SJSA1 (cell line): ENCODE data around the gene PRKCB. TPM values are rescaled to one million over a fixed set of nuclear protein-coding genes. Genes with fewer than 3 reads are reported as not detected.

Experiments
- DNase-seq, 2 experiments: peaks; one replicate each; pipeline ENCODE4 v3.0.0-alpha.2; 2015 to 2020; ENCODE audit warnings: low spot score in 2 of 2, low read depth in 1 of 2
- H3K27ac ChIP-seq: fragments of 250-450 bp; sonication (Bioruptor Pico); 2 replicates; pipeline ENCODE4 v1.5.1; 2020; ENCODE audit warnings: mild to moderate bottlenecking, moderate library complexity
- H3K27me3 ChIP-seq: fragments of 250-450 bp; sonication (Bioruptor Pico); replicated peaks from 2 replicates; pipeline ENCODE4 v1.5.1; 2020; ENCODE audit warnings: mild to moderate bottlenecking, moderate library complexity
- H3K36me3 ChIP-seq: fragments of 250-450 bp; sonication (Bioruptor Pico); 2 replicates; pipeline ENCODE4 v1.5.1; 2020; ENCODE audit warnings: mild to moderate bottlenecking
- H3K4me1 ChIP-seq: fragments of 250-450 bp; sonication (Bioruptor Pico); replicated peaks from 2 replicates; pipeline ENCODE4 v1.6.1; 2021; ENCODE audit warnings: mild to moderate bottlenecking
- H3K4me3 ChIP-seq: fragments of 250-450 bp; sonication (Bioruptor Pico); 2 replicates; pipeline ENCODE4 v1.5.1; 2020; ENCODE audit warnings: mild to moderate bottlenecking
- H3K9me3 ChIP-seq: fragments of 250-450 bp; sonication (Bioruptor Pico); replicated peaks from 2 replicates; pipeline ENCODE4 v1.5.1; 2020; ENCODE audit warnings: mild to moderate bottlenecking
- total RNA-seq: library from RNA; depleted of rRNA; stranded (reverse); fragments of >200 nt; shearing (Covaris generic); gene quantifications from 2 replicates; pipeline ENCODE4 v1.2.3, GENCODE V29; 2014

PRKCB gene
- total RNA-seq, 1 experiment from 2014 or later: 4.2 TPM

DNA sequence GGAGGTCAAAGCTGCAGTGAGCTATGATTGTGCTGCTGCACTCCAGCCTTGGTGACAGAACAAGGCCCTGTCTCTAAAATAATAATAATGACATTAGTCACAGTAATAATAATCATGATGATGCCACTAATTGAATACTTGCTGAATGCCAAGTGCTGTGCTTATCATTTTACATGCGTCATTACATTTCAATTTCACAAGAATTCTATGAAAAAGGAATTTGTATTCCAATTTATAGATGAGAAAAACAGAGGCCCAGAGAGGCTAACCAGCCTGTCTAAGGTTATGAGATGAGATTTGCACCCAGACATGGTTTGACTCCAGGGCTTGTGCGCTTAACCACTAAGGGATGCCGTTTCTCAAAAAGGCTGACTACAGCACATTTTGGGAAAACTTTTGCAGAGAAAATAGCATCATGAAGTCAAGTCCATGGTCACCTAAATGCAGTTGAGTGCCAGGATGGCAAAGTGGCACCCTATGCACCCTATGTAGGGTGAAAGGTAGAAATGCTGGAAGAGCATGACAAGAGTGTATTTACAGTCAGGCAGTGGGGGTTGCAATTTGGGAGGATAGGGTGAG lies 276.0 kb downstream of the PRKCB start:
- no peaks in the 10 kb centered on the region for H3K27me3 ChIP-seq
- H3K36me3 ChIP-seq: no peaks in the 10 kb centered on the region
- no peak overlapping the region for H3K27ac ChIP-seq
- H3K4me3 ChIP-seq: no peak overlapping the region
- DNase-seq: no peak
- H3K9me3 ChIP-seq: no peaks in the 10 kb centered on the region
- H3K4me1 ChIP-seq: no peaks in the 10 kb centered on the region

DNA sequence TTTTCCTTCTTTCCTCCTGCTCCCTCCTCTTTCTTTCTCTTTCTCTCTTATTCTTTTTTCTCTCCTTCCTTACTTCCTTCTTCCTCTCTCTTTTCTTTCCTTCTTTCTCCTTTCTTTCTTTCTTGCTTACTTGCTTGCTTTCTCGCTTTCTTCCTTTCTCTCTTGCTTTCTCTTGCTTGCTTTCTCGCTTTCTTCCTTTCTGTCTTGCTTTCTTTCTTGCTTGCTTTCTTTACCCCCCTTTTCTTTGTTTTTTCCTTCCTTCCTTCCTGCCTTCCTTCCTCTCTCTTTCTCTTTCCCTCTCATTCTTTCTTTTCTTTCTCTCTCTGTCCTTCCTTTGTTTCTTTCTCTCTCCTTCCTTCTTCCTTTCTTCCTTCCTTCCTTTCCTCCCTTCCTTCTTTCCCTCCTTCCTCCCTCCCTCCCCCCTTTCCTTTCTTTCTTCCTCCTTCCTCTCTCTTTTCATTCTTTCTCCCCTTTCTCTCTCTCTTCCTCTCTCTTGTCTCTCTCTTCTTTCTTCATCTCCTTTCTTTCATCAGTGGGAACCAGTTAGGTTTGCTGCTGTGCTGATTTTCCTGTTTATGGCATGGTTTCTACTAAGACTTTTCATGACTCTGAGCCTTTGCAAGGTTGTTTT lies 277.4 kb downstream of the PRKCB start:
- no peak for DNase-seq
- Histone ChIP-seq H3K9me3 (no peaks in the 10 kb centered on the region), H3K4me3 (no peak overlapping the region), H3K4me1 (no peaks in the 10 kb centered on the region), H3K36me3 (no peaks in the 10 kb centered on the region), H3K27me3 (no peaks in the 10 kb centered on the region), H3K27ac (no peak overlapping the region)

DNA sequence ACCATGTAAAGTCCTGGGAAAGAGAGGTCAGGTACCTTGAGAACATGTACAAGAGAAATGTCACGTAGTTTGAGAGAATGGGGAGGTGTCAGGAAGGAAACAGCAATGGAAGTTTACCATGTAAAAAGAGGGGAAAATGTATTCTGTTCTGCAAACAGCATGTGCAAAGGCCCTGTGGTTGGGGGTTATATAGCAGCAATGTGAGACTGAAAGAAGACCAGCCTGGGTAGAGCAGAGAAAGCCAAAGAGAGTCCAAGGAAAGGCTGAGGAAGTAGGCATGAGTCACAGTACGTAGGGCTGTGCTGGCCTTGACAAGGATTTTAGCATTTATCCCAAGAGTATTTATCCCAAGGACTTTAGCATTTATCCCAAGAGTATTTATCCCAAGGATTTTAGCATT lies 279.1 kb downstream of the PRKCB start:
- Histone ChIP-seq H3K27ac (no peak overlapping the region), H3K36me3 (no peaks in the 10 kb centered on the region), H3K4me3 (no peak overlapping the region), H3K9me3 (no peaks in the 10 kb centered on the region), H3K27me3 (no peaks in the 10 kb centered on the region), H3K4me1 (no peaks in the 10 kb centered on the region)
- DNase-seq: no peak

DNA sequence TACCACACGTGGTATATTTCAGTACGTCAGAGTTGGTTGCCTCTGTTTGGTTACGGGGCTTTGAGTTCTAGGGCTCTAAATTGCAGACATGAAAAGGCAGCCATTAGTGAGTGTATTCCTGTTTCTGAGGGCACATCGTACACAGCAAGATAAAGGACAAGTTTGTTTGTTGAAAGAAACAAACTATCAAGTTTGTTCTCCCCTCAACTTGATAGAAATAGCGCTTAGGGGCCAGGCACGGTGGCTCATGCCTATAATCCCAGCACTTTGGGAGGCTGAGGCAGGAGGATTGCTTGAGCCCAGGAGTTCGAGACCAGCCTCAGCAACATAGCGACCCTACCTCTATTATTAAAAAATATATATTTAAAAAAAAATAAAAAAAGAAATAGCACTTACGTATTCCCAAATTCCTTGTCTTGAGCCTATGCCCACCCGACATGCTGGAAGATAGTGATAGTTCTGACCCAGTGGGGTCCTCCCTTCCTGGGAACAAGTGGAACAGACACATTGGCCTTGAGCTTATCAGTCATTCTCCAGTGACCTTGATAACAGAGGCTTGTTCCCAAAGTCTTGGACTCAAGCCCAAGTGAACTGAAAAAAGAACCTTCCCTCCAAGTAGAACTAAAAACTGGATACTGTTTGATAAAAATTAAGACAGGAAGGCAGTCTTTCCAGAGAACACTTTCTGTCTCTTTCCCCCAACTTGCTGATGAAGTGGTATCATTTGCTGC lies 280.4 kb downstream of the PRKCB start:
- Histone ChIP-seq H3K9me3 (no peaks in the 10 kb centered on the region), H3K27ac (no peak overlapping the region), H3K27me3 (no peaks in the 10 kb centered on the region), H3K4me3 (no peak overlapping the region), H3K4me1 (no peaks in the 10 kb centered on the region), H3K36me3 (no peaks in the 10 kb centered on the region)
- DNase-seq: no peak

DNA sequence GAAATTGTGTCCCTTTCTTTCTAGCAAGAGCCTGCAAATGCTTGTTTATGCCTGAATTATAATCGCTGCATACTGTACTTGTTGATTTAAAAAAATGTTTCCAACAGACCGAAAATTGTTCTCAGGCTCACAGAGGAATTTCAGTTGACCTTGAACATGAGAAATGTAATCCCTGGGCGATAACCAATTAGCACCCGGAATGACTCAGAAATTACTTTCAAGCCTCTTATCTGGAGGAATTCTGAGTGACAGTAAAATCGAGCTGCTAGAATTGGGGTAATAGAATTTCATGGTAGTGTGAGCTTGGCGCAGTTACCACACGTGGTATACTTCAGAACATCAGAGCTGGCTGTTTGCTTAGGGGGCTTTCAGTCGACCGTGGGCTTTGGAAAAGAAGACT lies 281.2 kb downstream of the PRKCB start:
- H3K4me1 ChIP-seq: no peaks in the 10 kb centered on the region
- no peaks in the 10 kb centered on the region for H3K36me3 ChIP-seq
- H3K27ac ChIP-seq: no peak overlapping the region
- no peaks in the 10 kb centered on the region for H3K27me3 ChIP-seq
- H3K4me3 ChIP-seq: no peak overlapping the region
- no peak for DNase-seq
- H3K9me3 ChIP-seq: no peaks in the 10 kb centered on the region

DNA sequence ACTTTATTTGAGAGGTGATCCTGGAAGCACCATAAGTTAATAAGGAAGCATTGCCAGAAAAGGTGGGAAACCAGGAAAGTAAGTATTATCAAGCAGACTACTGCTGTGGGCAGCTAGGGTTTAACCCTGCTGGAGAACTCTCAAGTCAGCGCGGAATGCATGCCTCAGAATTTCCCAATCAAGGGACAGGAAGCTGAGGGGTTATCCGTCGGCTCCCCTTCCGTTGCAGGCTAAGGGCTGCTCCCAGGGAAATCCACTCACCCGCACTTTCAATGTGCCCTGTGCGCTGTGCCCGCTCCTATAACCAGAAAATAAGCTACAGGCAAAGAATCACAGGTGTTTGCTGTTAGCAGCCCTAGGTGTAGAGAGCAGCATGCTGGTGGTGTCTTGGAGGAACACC lies 281.9 kb downstream of the PRKCB start:
- Histone ChIP-seq H3K27ac (no peak overlapping the region), H3K9me3 (no peaks in the 10 kb centered on the region), H3K27me3 (no peaks in the 10 kb centered on the region), H3K4me3 (no peak overlapping the region), H3K4me1 (no peaks in the 10 kb centered on the region), H3K36me3 (no peaks in the 10 kb centered on the region)
- no peak for DNase-seq

DNA sequence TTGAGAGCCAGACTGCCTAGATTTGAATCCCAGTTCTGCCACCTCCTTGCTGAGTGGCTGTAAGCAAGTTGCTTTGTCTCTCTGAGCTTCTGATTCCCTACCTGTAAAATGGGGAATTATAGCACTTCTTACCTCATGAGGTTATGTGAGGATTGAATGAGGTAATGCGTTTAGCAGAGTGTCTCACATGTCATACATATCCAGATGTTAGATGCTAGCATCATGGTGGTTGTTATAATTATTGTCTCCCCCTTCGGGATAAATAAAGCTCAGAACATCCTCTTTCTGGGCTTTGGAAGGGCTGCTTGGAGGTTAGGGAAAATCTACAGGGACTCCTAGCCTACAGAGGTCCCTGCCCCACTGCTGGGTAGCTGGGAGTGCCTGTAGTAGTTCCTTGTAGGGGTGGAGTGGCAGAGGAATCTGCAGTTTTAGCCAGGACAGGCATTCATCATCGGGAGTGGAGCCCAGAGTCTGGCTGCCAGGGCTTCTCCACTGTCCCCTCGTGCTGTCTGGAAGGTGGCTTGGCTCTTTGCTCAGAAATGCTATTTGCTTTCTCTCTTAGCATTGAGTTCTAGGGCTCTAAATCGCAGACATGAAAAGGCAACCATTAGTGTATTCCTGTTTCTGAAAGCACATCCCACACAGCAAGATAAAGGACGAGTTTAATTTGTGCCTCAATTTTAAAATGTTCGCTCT lies 282.5 kb downstream of the PRKCB start:
- no peak for DNase-seq
- Histone ChIP-seq H3K4me1 (no peaks in the 10 kb centered on the region), H3K36me3 (no peaks in the 10 kb centered on the region), H3K27me3 (no peaks in the 10 kb centered on the region), H3K9me3 (no peaks in the 10 kb centered on the region), H3K4me3 (no peak overlapping the region), H3K27ac (no peak overlapping the region)

DNA sequence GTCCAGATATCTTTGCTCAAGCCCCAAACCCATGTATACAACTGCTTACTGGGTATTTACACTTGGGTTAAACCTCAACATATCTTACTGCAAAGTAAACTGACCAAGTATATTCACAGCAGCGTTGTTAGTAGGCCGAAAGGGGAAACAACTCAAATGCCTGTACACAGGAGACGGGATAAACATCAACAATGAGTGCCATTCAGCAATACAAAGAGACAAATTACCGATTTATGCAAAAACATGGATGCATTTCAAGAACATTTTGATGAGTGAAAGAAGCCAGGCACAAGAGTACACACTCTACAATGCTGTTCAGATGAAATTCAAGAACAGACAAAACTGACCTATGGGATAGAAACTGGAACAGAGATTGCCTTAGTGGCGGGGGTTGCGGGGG lies 284.0 kb downstream of the PRKCB start:
- no peak for DNase-seq
- H3K27me3 ChIP-seq: no peaks in the 10 kb centered on the region
- no peak overlapping the region for H3K4me3 ChIP-seq
- H3K27ac ChIP-seq: no peak overlapping the region
- H3K9me3 ChIP-seq: no peaks in the 10 kb centered on the region
- H3K36me3 ChIP-seq: no peaks in the 10 kb centered on the region
- H3K4me1 ChIP-seq: no peaks in the 10 kb centered on the region

DNA sequence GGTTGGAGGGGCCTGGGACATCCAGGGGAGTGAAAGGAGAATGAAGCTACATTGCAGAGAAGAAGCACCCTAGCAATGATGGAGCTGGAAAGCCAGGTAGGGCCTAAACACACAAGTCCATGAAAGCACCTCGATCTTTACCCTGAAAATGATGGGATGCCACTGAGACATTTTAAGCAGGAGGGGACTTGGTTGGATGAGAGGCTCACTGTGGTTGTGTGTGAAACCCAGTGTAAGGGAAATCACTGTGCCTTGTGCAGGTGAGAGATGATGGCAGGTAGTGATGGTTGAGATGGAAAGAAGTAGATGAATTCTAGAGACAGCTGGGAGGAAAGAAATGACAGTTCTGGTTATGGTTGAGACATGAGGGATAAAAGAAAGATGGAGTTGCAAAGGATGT lies 287.5 kb downstream of the PRKCB start:
- no peak for DNase-seq
- H3K4me3 ChIP-seq: no peak overlapping the region
- H3K36me3 ChIP-seq: no peaks in the 10 kb centered on the region
- no peaks in the 10 kb centered on the region for H3K27me3 ChIP-seq
- no peaks in the 10 kb centered on the region for H3K4me1 ChIP-seq
- H3K9me3 ChIP-seq: no peaks in the 10 kb centered on the region
- H3K27ac ChIP-seq: no peak overlapping the region

DNA sequence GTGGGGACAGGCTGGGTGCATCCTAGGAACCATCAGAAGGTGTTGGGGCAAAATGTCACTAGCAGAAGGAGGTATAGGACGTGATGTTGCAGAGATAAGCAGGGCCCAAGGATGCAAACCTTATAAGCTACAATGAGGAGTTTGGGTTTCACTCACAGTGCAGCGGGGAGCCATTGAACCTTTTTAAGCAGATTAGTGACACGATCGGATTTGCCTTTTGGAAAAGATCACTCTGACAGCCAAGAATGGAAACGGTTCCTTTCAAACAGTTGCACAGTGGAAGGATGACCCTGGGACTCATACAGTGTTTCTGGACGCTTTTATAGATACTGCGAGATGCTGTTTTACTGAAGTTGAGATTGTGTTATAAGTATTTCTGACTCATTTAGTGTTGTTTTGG lies 288.5 kb downstream of the PRKCB start:
- H3K36me3 ChIP-seq: no peaks in the 10 kb centered on the region
- H3K9me3 ChIP-seq: no peaks in the 10 kb centered on the region
- no peaks in the 10 kb centered on the region for H3K4me1 ChIP-seq
- H3K27ac ChIP-seq: no peak overlapping the region
- DNase-seq: no peak
- no peaks in the 10 kb centered on the region for H3K27me3 ChIP-seq
- no peak overlapping the region for H3K4me3 ChIP-seq

DNA sequence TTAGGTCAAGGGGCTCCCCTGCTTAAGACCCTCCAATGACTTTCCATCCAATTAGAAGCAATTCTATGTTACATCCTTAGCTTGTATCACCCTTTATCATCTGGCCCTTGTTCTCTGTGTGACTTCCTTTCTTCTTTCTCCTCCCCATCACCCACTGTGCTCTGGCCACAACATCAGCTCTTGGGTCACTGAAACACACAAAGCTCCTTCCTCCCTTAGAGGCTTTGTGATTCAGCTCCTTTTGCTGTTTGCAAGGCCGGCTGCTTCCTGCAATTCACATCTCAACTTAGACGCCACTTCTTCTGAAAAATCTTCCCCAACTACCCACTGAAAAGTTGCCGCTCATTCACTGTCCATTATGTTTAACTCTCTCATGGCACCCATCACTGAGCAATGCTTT lies 289.4 kb downstream of the PRKCB start:
- no peaks in the 10 kb centered on the region for H3K36me3 ChIP-seq
- H3K9me3 ChIP-seq: no peaks in the 10 kb centered on the region
- no peaks in the 10 kb centered on the region for H3K4me1 ChIP-seq
- H3K27me3 ChIP-seq: no peaks in the 10 kb centered on the region
- no peak overlapping the region for H3K27ac ChIP-seq
- DNase-seq: no peak
- no peak overlapping the region for H3K4me3 ChIP-seq

DNA sequence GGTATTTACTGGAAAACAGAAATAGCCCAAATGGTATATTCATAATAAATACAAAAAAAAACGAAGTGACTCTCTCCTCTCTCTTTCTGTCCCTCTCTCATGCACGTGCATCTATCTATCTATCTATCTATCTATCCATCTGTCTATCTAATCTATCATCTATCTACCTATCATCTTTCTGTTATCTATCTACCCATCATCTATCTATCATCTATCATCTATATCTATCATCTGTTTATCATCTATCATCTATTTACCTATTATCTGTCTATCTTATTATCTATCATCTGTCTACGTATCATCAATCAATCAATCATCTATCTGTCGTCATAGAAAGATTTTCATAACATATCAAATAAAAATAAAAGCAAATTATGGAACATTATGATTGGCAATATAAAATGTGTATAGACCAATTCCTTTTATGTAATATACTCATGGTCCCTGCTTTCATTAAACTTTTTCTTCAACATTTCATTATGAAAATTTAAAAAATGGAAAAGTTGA lies 293.7 kb downstream of the PRKCB start:
- Histone ChIP-seq H3K4me1 (no peaks in the 10 kb centered on the region), H3K9me3 (no peaks in the 10 kb centered on the region), H3K36me3 (no peaks in the 10 kb centered on the region), H3K27me3 (no peaks in the 10 kb centered on the region), H3K27ac (no peak overlapping the region), H3K4me3 (no peak overlapping the region)
- DNase-seq: no peak

DNA sequence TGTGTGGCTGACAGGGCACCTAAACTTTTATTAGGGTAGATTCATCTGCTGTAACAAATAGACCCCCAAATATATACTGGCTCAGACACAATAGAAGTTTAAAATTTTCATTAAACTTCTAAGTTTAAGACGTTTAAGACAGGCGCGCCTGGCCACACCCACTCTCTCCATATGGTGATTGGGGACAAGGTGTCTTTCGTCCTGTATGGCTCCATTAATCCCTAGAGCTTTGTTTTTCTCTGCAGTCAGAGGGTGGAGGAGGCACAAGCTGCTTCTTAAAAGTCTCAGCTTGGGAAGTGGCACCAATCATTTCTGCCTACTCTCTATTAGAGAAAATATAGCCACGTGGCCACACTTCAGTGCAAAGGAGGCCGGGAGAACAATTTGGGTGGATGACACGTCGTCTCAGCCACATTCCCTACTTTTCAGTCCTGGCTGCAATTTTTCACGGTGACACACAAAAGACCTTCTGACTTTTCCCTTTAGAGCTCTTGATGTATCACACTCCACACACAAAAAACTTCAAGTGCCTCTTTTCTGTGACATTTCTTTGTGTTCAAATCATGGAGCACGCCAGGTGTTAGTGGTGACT lies 294.8 kb downstream of the PRKCB start:
- H3K4me3 ChIP-seq: no peak overlapping the region
- no peak for DNase-seq
- no peaks in the 10 kb centered on the region for H3K4me1 ChIP-seq
- no peaks in the 10 kb centered on the region for H3K36me3 ChIP-seq
- H3K27me3 ChIP-seq: no peaks in the 10 kb centered on the region
- H3K9me3 ChIP-seq: no peaks in the 10 kb centered on the region
- no peak overlapping the region for H3K27ac ChIP-seq

DNA sequence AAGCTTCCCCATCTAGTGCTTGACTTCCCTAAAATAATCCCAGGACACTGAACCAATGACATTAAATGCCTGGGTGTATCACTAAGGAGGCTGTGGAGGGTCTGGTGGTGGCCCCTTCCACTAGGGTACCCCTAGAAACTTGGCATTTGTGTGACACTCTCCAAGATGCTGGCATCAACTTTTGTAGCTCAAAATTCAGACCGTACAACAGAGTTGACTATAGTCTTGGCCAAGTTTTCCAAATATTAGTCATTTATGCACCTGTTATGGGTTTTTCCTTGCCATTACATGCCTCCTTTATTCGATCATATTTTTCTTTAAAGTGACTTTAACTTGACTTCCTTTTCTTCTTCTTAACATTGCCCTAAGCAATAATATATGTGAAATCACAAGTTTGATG lies 295.5 kb downstream of the PRKCB start:
- no peaks in the 10 kb centered on the region for H3K9me3 ChIP-seq
- H3K4me1 ChIP-seq: no peaks in the 10 kb centered on the region
- no peaks in the 10 kb centered on the region for H3K36me3 ChIP-seq
- no peak overlapping the region for H3K4me3 ChIP-seq
- H3K27ac ChIP-seq: no peak overlapping the region
- no peaks in the 10 kb centered on the region for H3K27me3 ChIP-seq
- DNase-seq: no peak
